Measurements from ENCODE around the gene ENOX1.

The ENOX1 gene

GRCh38 chr13:43652760-43653159, 134.0 kb downstream of the ENOX1 start:
- TF ChIP-seq FOXP2 (optimal IDR thresholded peaks at IDR 0.05; ENCODE audit: borderline replicate concordance, extremely low read depth, extremely low read length, insufficient read depth) = no peak
- TF ChIP-seq SIN3A (IDR thresholded peaks at IDR 0.05; ENCODE audit: borderline replicate concordance, insufficient read depth, low read length) = no peak
- TF ChIP-seq REST (IDR thresholded peaks at IDR 0.05; ENCODE audit: insufficient read depth in 1 of 2, low read depth in 2 of 2, low read length in 2 of 2) = no peak
- no peak for TF ChIP-seq TAF1 (IDR thresholded peaks at IDR 0.05; ENCODE audit: borderline replicate concordance, insufficient read depth, low read length)
- no peak for TF ChIP-seq POLR2AphosphoS5 (IDR thresholded peaks at IDR 0.05; ENCODE audit: low read depth, low read length)

GRCh38 chr13:43650882-43651281, 135.9 kb downstream of the ENOX1 start:
- TF ChIP-seq REST (IDR thresholded peaks at IDR 0.05; ENCODE audit: insufficient read depth in 1 of 2, low read depth in 2 of 2, low read length in 2 of 2) (no peak), TAF1 (IDR thresholded peaks at IDR 0.05; ENCODE audit: borderline replicate concordance, insufficient read depth, low read length) (no peak), POLR2AphosphoS5 (IDR thresholded peaks at IDR 0.05; ENCODE audit: low read depth, low read length) (no peak), SIN3A (IDR thresholded peaks at IDR 0.05; ENCODE audit: borderline replicate concordance, insufficient read depth, low read length) (no peak), FOXP2 (optimal IDR thresholded peaks at IDR 0.05; ENCODE audit: borderline replicate concordance, extremely low read depth, extremely low read length, insufficient read depth) (no peak)

- no peak for TF ChIP-seq REST (IDR thresholded peaks at IDR 0.05; ENCODE audit: insufficient read depth in 1 of 2, low read depth in 2 of 2, low read length in 2 of 2)
- no peak for TF ChIP-seq POLR2AphosphoS5 (IDR thresholded peaks at IDR 0.05; ENCODE audit: low read depth, low read length)
- TF ChIP-seq FOXP2 (optimal IDR thresholded peaks at IDR 0.05; ENCODE audit: borderline replicate concordance, extremely low read depth, extremely low read length, insufficient read depth) = no peak
Observed at GRCh38 chr13:43648733-43649132, 138.0 kb downstream of the ENOX1 start.

- TF ChIP-seq SIN3A (IDR thresholded peaks at IDR 0.05; ENCODE audit: borderline replicate concordance, insufficient read depth, low read length) = no peak
- no peak for TF ChIP-seq FOXP2 (optimal IDR thresholded peaks at IDR 0.05; ENCODE audit: borderline replicate concordance, extremely low read depth, extremely low read length, insufficient read depth)
- TF ChIP-seq TAF1 (IDR thresholded peaks at IDR 0.05; ENCODE audit: borderline replicate concordance, insufficient read depth, low read length) = no peak
- no peak for TF ChIP-seq POLR2AphosphoS5 (IDR thresholded peaks at IDR 0.05; ENCODE audit: low read depth, low read length)
Observed at GRCh38 chr13:43647471-43647870, 139.3 kb downstream of the ENOX1 start.

GRCh38 chr13:43640476-43640875, 146.3 kb downstream of the ENOX1 start:
- TF ChIP-seq TAF1 (IDR thresholded peaks at IDR 0.05; ENCODE audit: borderline replicate concordance, insufficient read depth, low read length) = no peak
- TF ChIP-seq REST (IDR thresholded peaks at IDR 0.05; ENCODE audit: insufficient read depth in 1 of 2, low read depth in 2 of 2, low read length in 2 of 2) = no peak
- no peak for TF ChIP-seq SIN3A (IDR thresholded peaks at IDR 0.05; ENCODE audit: borderline replicate concordance, insufficient read depth, low read length)
- TF ChIP-seq POLR2AphosphoS5 (IDR thresholded peaks at IDR 0.05; ENCODE audit: low read depth, low read length) = no peak
- TF ChIP-seq FOXP2 (optimal IDR thresholded peaks at IDR 0.05; ENCODE audit: borderline replicate concordance, extremely low read depth, extremely low read length, insufficient read depth) = no peak

All from PFSK-1 (cell line).